ENCODE data around the gene LRBA. TPM values are rescaled to one million over a fixed set of nuclear protein-coding genes. Genes with fewer than 3 reads are reported as not detected.

LRBA gene
- total and polyA plus RNA-seq, 9 of the 15 experiments (the other 6 are each of a cell fraction or from before 2014, with no cell fraction given), result 24.2 to 88.7 (median 59.7) TPM

DNA sequence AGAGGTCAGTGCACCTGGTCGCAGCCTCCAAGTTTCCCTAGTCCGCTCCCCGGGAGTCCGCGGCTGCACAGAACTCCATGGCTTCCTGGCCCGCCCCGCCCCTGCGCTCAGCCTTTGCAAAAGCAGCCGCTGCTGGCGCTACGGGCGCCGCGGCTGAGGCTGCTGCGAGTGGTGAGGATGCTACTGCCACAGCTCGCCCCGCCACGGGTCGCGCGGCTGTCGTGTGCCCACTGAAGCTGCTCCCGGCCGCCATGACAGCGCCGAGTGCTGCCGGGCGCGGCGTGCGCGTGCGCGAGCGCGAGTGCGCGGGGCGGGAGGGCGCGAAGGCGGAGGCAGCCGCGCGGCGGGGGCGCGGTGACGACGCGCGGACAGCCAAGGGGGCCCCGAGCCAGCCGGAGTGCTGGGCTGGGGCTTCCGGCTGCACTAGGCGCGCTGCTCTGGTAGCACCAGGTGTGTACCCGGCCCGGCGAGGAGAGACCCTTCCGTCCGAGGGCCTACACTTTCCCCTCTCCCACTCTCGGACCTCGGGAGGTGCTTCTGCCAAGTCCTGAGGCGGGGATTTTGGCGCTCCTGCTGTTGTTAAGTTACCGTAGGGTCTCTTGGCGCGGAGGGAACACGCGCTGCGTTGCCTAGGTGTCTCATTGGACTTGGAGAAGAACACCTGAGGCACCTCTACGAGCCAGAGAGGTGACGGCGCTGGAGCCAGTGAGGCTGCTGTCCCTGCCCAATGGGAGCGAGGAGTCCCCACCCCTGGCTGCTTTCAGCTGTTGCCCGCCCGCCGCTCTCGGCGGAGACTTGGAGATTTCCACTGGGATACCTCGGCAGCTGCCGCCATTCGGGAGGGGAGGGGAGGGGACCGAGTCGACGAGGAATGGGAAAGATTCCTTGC is 619 bp upstream of the LRBA start (continued):
- TF ChIP-seq NCOR1 (IDR thresholded peaks at IDR 0.05), result peak; percentile 17; the same call in 1 of the 2 replicates
- TF ChIP-seq PTTG1 (tag; IDR thresholded peaks at IDR 0.05; ENCODE audit: low read depth), result no peak
- TF ChIP-seq E2F3 (CRISPR knock-in tag; IDR thresholded peaks at IDR 0.05), result no peak; the same call in 1 of the 2 replicates
- no peak for TF ChIP-seq SMAD2 (IDR thresholded peaks at IDR 0.05; ENCODE audit: low read depth, low read length)
- TF ChIP-seq, protein P1, sequence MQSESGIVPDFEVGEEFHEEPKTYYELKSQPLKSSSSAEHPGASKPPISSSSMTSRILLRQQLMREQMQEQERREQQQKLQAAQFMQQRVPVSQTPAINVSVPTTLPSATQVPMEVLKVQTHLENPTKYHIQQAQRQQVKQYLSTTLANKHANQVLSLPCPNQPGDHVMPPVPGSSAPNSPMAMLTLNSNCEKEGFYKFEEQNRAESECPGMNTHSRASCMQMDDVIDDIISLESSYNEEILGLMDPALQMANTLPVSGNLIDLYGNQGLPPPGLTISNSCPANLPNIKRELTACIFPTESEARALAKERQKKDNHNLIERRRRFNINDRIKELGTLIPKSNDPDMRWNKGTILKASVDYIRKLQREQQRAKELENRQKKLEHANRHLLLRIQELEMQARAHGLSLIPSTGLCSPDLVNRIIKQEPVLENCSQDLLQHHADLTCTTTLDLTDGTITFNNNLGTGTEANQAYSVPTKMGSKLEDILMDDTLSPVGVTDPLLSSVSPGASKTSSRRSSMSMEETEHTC (IDR thresholded peaks at IDR 0.05), result no peak
- no peak for TF ChIP-seq HNRNPLL (IDR thresholded peaks at IDR 0.05; ENCODE audit: low read depth, low read length, poor library complexity, severe bottlenecking)
- TF ChIP-seq ZNF764 (CRISPR knock-in tag; IDR thresholded peaks at IDR 0.05; ENCODE audit: low read depth), result no peak
- TF ChIP-seq PYGO2 (tag; IDR thresholded peaks at IDR 0.05), result no peak
- TF ChIP-seq GABPB1 (CRISPR knock-in tag; IDR thresholded peaks at IDR 0.05), result peak; percentile 72
- TF ChIP-seq, protein P2, sequence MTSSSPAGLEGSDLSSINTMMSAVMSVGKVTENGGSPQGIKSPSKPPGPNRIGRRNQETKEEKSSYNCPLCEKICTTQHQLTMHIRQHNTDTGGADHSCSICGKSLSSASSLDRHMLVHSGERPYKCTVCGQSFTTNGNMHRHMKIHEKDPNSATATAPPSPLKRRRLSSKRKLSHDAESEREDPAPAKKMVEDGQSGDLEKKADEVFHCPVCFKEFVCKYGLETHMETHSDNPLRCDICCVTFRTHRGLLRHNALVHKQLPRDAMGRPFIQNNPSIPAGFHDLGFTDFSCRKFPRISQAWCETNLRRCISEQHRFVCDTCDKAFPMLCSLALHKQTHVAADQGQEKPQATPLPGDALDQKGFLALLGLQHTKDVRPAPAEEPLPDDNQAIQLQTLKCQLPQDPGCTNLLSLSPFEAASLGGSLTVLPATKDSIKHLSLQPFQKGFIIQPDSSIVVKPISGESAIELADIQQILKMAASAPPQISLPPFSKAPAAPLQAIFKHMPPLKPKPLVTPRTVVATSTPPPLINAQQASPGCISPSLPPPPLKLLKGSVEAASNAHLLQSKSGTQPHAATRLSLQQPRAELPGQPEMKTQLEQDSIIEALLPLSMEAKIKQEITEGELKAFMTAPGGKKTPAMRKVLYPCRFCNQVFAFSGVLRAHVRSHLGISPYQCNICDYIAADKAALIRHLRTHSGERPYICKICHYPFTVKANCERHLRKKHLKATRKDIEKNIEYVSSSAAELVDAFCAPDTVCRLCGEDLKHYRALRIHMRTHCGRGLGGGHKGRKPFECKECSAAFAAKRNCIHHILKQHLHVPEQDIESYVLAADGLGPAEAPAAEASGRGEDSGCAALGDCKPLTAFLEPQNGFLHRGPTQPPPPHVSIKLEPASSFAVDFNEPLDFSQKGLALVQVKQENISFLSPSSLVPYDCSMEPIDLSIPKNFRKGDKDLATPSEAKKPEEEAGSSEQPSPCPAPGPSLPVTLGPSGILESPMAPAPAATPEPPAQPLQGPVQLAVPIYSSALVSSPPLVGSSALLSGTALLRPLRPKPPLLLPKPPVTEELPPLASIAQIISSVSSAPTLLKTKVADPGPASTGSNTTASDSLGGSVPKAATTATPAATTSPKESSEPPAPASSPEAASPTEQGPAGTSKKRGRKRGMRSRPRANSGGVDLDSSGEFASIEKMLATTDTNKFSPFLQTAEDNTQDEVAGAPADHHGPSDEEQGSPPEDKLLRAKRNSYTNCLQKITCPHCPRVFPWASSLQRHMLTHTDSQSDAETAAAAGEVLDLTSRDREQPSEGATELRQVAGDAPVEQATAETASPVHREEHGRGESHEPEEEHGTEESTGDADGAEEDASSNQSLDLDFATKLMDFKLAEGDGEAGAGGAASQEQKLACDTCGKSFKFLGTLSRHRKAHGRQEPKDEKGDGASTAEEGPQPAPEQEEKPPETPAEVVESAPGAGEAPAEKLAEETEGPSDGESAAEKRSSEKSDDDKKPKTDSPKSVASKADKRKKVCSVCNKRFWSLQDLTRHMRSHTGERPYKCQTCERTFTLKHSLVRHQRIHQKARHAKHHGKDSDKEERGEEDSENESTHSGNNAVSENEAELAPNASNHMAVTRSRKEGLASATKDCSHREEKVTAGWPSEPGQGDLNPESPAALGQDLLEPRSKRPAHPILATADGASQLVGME (CRISPR knock-in tag; IDR thresholded peaks at IDR 0.05), result no peak
- TF ChIP-seq ILF3 (IDR thresholded peaks at IDR 0.05; ENCODE audit: borderline replicate concordance), result no peak
- no peak for TF ChIP-seq MXI1 (IDR thresholded peaks at IDR 0.05; ENCODE audit: low read depth, low read length)
- TF ChIP-seq HNRNPL (IDR thresholded peaks at IDR 0.05; ENCODE audit: low read depth, low read length), result 0 out of 2 replicates have a peak, but pooled peaks have one; percentile 45
- TF ChIP-seq CSDE1 (IDR thresholded peaks at IDR 0.05), result no peak
- no peak for TF ChIP-seq STAT5B (CRISPR knock-in tag; IDR thresholded peaks at IDR 0.05)
- no peak for TF ChIP-seq SRSF9 (IDR thresholded peaks at IDR 0.05; ENCODE audit: borderline replicate concordance, low read depth, low read length)
- TF ChIP-seq TEAD2 (tag; IDR thresholded peaks at IDR 0.05), result no peak
- TF ChIP-seq HEY1 (CRISPR knock-in tag; IDR thresholded peaks at IDR 0.05; ENCODE audit: borderline replicate concordance), result no peak
- 0 out of 2 replicates have a peak, but pooled peaks have one; percentile 10 for TF ChIP-seq FOSL1 (tag; conservative IDR thresholded peaks at IDR 0.05)
- TF ChIP-seq POLR3A (IDR thresholded peaks at IDR 0.05; ENCODE audit: borderline replicate concordance, extremely low read depth, insufficient read depth, insufficient read length), result no peak

All from K562 (cell line).